GM10266 (cell line): Measurements from ENCODE around the gene RLBP1.

Source experiments
- DNase-seq: peaks from one replicate; pipeline ENCODE4 v3.0.0; 2012; ENCODE audit errors: extremely low spot score
- TF ChIP-seq, protein P1 (sequence below): IDR thresholded peaks from 2 replicates; pipeline ENCODE4 v1.5.1; 2012; ENCODE audit warnings: mild to moderate bottlenecking, low read depth; ENCODE audit not compliant: control insufficient read depth, insufficient read depth; ENCODE audit errors: missing control alignments

The RLBP1 gene

GRCh38 chr15:89231832-89232231 is 10.5 kb upstream of the RLBP1 start:
- no peak for DNase-seq
- TF ChIP-seq, protein P1, sequence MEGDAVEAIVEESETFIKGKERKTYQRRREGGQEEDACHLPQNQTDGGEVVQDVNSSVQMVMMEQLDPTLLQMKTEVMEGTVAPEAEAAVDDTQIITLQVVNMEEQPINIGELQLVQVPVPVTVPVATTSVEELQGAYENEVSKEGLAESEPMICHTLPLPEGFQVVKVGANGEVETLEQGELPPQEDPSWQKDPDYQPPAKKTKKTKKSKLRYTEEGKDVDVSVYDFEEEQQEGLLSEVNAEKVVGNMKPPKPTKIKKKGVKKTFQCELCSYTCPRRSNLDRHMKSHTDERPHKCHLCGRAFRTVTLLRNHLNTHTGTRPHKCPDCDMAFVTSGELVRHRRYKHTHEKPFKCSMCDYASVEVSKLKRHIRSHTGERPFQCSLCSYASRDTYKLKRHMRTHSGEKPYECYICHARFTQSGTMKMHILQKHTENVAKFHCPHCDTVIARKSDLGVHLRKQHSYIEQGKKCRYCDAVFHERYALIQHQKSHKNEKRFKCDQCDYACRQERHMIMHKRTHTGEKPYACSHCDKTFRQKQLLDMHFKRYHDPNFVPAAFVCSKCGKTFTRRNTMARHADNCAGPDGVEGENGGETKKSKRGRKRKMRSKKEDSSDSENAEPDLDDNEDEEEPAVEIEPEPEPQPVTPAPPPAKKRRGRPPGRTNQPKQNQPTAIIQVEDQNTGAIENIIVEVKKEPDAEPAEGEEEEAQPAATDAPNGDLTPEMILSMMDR: no peak

- DNase-seq: no peak
- TF ChIP-seq, protein P1: no peak
Measured at GRCh38 chr15:89230277-89230676, 8.9 kb upstream of the RLBP1 start.

DNA sequence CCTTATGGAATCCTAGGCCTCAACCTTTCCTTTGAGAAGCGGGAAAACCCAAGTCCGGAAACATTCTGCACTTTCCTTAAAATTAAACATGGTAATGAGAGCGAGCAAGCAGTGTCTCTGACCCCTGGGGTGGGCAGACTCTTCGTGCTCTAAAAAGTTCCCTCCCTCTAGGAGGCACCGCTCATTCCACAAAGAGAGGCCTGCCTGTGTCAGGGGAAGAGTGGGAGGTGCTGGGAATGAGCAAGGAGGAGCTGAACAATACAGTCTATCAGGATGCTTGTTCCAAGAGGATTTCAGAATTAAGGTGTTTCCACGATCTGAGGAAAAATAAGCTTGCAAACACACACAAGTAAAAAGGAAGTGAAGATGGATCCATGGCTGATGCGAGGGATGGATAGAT is 6.0 kb upstream of the RLBP1 start:
- TF ChIP-seq, protein P1: no peak
- DNase-seq: no peak

- no peak for DNase-seq
Measured at GRCh38 chr15:89226359-89227221, 5.2 kb upstream of the RLBP1 start.

GRCh38 chr15:89225588-89225987 is 4.2 kb upstream of the RLBP1 start:
- TF ChIP-seq, protein P1: no peak
- DNase-seq: no peak

More at GRCh38 chr15:89226359-89227221, 5.2 kb upstream of the RLBP1 start:
- TF ChIP-seq, protein P1: no peak

DNA sequence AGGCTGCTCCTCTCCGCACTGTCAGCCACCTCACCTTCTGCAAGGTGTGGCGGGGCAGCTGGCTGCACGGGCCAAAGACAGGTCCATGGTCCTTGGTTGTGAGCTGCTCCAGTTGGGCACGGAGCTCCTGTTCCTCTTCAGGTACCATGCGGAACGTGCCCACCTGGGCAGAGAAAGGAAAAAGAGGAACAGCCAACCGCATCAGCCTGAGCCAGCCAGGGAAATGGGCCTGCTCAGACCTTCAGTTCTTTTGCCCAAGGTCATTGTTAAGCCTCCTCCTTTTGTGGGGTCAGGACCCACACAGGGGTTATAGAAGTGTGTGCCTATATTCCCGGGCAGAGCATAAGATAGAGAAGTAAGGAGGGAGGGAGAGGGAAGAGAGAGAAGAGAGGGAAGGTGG is 2.8 kb downstream of the RLBP1 start:
- no peak for DNase-seq
- TF ChIP-seq, protein P1: no peak

- TF ChIP-seq, protein P1: no peak
- no peak for DNase-seq
Measured at GRCh38 chr15:89217686-89218376, 3.5 kb downstream of the RLBP1 start.
